ENCODE data around the gene RND3.

The RND3 gene

DNA sequence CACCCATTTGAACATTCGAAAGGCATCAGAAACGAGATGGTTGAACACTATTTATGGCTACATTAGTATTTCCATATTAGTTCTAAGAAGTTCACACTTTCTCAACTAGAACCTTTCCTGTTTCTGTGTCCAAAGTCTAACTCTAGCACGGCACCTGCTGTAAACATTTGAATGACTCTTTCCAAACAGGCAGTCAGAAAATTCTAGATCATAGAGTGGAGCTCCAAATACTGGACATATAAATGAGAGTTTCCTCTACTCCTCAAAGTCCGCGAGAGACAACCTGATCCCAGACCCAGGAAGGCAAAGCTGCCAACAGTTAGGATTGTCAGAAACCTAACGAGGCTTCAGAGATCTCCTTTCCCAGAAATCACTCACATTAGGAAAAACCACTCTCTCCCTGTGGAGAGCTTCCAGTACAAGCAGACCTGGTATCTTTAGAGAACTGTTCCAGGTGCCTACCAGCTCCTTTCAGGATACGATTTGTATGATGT is 10.6 kb downstream of the RND3 start:
- no peak for DNase-seq

DNA sequence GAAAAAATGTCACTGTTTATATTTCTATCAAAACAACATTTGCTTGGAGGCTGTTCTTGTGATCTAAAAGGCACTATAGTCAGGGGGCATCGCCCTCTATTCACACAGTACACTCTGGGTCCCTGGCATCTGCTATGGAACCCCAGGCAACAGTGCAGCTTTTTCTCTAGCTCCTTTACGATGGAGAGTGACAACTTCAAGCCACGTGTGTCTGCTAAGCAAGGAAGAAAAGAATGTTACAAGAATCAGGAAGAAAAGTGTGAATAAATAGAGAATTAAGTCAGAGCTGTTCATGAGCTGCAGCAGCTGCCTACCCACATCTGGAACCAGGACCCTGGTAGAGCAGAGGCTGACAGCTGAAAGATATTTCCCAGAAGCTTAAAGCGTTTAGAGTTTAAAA is 11.2 kb downstream of the RND3 start:
- no peak for DNase-seq

DNA sequence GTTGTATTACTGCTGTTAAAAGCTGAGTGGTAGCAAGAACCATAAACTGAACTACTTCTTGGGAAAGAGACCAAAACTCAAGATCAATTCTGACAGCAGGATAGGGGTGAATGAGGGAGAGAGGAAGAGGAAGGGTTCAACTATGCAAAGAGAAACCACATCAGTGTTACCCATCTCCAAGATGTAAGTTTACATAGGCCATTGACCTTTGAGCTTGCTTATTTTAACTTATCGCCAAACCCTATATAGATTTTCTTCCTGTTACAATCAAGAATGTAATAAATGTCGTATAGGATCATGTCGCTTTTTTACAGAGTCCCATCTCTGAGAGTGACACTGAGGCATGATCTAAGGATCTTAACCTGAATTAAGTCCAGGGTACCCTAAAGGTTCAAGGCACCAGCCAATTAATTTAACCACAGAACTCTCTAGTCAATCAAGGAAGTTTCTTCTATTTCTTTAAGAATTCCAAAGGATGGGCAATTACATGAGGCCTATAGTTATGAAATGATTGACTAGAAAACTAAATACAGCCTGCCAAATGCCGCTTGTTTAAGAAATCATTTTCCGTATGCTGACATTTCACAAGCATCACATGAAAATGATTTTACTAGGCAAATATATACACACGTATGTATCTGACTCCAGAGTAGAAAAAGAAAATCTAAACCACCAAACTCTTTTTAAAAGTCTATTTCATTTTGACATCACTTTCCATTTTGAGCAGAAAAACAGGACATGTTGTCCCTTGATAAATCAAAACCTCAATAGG is 11.8 kb downstream of the RND3 start:
- no peak for DNase-seq

DNA sequence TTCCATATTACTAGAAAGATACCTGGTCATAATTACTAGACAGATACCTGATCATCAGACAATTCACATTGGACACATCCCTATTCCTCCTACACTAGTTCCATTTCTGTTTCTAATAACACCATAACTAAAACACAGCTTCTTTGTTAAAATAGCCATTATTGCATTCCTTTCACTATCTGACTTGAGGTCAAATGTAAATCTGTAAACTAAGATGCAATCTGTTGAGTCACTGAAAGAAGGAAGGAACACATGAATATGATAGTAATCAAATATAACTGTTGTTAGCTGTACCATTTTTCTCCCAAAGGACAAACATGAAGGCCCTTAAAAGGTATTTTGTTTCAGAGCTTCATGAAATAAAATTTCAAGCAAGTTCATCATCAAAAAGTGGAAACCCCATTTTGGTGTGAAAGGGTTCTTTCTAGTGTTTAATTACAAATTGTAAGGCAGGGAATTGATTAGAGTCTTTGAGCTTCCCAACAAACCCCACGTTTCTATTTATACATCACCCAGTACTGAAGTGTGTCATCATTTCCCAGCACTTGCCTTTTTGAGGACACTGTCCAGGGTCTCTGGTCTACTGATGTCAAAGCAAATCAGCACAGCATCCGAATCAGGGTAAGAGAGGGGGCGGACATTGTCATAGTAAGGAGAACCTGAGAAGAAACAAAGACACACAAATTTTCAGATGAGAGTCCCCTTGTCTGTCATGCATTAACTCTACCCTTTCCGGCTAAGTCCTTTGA is 13.0 kb downstream of the RND3 start:
- DNase-seq: no peak

DNA sequence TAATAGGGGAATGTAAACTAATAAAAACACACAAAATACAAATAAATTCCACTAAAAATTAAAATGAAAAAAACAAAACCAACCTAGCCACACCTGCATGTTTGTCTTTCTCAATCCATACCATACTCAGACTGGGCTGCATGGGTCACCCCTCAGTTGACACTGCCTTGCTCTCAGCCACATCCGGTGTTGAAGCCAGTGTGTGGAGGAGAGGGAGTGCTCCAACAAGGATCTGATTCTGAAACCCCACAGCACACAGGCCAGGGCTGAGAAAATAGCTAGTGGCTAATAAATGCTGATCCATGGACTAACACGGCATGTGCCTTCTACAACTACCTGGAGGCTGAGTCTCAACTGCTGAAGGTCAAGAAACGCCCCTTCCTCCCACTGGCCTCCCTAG is 13.7 kb downstream of the RND3 start:
- no peak for DNase-seq

DNA sequence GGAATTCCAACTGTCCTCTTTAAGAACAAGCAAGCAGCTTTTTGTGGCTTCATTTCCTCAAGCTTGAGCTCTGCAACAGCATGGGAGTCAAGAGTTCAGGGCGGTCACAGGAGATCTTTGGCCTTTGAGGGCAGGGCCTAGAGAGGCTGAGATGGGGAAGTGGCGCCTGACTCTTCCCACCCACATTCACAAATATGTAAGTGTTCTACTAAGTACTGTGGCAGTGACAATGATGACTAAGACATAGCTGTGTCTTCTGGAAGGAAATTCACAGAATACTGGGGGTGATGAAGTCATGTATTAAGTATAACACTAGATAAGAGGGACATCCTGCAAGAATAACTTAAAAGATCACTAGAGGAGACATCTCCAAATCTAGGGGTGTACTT is 15.0 kb downstream of the RND3 start:
- no peak for DNase-seq

DNA sequence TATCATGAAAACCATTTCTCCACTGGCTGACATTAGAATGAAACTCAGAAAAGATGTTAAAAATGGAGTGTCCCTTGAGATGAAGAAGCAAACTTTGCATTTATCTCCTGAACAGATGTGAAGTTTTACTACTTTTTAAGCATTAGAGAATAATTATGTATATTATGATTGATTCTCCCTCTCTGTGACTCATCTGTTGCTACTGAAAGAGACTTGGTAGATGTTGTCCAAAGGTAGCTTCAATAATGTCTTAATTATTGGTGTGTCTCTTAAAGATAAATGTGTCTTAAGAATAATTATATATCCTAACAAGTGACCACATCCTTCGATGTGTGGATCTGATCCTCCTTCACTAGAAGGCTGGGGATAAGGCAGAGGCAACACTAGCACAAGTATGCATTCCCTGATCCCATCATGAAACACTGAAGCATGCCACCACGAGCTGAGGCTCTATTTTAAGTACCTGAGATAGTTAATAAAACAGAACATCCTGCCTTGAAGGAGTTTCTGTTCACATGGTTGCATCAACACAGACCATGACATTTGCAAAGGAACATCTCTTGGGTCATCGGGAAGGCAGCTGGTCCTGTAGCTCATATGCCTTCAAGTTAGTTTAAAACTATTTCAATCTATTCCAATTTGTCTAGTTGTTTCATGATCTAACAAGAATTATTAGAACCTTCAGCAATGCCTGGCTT is 15.5 kb downstream of the RND3 start:
- no peak for DNase-seq

DNA sequence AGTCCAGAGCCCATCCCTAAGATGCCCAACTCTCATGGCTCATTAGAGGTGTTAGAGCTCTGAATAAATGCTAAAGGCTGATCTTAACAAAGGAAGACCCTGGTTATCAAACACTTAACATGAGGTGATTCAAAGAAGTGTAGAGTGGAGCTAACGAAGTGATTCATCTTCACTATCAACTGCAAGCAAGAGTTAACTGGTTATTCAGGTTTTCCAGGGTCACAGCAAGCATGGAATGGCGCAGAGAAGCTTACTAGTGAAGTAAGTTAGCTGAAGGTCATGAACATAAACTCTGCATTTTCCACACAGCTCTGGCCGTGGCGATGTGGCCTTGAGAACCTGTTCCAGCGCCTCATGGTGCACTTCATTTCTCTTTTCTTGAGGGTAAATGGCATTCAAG is 17.0 kb downstream of the RND3 start:
- DNase-seq: no peak

DNA sequence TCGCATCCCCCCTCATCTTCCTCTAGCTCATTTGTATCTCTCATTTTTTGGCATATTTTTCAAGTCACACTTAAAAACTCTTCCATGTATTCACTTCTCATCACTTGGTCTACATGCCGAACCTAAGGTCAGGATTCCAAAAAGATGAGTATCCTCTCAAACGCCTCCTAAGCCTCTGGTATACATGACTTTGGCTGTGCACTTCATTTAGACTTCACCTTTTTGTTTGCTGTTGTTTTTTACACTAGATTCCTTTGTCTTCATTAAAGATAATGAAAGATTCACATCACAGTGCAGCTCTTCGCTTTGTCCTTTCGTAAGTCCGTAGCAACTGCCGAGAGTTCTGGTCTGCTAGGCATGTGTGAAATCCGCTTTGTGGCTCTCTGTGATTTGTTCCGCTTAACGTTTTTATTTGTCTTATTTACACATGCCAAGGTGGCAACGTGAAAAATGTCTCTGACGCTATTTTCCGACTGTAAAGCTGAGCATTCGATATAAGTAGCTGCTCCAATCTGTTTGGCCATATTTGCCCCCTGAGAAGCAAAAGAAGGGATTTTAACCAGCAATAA is 17.7 kb downstream of the RND3 start:
- no peak for DNase-seq

DNA sequence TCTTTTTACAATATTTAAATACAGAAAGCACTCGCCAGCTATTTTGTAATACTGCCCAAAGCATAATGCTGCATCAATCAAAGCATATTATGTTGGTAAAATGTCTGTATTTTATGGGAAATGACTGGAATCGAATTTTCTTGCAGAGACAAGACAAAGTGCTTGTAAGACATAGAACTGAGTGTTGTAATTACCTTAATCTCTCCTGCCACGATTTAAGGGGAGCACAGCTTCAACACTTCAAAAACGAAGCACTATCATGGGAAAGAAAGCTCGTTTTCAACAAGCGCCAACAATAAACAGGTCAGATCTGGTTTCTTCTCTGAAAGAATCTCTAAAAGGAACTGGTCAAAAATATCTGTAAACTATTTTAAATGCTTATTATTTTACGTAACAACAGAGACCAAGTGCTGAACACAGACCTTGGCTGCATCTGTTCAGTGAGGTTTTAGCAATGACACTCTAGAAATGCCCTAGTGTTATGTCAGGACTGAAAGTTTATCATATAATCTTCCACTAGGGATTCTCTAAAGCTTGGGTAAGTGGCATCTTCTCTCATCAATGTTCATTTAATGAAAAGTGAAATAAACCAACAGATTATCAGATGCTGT is 19.0 kb downstream of the RND3 start:
- no peak for DNase-seq

DNA sequence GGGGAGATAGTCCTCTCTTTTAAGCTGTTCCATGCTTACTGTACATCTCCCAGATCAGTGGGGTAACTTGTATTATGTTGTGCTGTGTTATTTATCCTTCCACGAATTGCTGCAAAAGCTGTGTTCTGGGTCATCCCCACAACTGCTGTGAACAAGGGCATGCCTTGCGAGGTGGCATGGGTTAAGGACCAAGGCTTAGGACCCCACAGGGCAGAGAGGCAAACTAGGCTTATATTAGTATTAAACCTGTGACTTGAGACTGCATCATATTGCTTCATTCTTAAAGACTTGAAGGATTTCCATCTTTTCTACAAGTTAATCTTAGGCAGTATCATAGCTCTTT is 19.9 kb downstream of the RND3 start:
- no peak for DNase-seq

DNA sequence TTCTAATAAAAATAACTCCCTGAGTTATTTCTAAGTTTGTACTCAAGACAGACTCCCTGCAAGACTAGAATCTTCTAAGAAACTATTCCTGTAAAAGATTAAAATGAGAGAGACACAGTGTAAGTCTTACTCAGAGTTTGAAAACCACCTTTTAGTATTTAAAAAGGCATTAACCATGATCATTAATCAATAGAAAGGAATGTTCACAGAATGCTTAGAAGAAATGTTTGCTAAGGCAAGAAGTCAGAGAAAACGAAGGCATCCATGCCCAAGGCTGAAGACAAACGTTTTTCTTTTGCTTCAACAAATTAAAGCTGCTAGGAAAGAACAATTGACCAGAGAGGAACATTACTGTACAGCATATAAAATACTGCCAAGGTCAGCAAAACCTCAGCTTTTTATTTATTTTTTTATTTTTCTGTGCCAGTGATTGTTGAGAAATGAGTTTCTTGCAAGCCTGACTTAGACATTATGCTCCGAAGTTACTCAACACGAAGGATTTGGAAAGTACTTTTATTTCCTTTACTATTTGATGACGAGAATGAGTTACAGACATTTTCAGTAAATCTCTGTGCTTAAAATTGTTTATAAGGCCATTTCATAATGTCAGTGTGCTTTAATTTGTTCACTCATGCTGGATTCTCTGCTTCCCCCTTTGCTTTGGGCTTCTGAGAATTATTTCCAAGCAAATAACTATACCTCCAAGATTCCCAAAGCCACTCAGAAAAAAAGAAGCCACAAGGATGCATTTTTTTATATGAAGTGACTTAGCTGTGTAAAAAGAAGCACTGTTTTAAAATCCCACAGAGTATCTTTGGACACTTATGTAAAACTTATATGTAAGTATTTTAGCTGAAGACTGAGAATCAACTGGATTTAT is 20.5 kb downstream of the RND3 start:
- DNase-seq: no peak

DNA sequence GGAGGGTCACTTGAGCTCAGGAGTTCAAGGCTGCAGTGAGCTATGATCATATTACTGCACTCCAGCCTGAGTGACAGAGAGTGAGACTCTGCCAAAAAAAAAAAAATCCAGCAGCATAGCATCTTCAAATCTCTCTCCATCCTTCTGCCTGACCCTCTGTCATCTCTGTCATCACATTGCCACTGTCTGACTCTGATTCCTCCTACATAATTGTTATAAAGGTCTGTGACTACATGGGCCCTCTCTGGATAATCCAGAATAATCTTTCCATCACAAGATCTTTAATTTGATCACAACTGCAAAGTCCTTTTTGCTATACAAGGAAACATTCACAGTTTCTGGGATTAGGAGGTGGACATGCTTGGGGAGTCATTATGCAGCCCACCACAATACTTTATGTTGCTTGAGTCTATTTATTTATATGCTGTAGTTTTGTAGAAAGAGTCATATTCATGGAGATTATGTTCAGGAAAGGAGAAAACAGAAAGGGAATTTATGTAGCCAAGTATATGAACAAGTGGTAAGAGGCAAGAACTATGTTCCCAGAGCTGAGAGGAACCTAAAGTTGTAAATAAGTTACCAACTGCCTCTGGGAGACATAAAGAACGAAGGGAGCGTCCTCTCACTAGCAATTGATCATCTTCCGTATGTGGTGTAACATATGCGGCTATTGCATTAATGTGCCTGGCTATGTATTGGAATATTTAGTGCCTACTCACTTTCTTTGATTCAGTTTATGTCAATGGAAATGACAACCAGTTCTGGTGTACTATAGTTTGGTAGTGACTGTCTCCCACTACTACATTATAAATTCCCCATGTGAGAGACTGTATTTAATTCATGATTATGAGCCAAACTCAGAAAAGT is 21.5 kb downstream of the RND3 start:
- no peak for DNase-seq

DNA sequence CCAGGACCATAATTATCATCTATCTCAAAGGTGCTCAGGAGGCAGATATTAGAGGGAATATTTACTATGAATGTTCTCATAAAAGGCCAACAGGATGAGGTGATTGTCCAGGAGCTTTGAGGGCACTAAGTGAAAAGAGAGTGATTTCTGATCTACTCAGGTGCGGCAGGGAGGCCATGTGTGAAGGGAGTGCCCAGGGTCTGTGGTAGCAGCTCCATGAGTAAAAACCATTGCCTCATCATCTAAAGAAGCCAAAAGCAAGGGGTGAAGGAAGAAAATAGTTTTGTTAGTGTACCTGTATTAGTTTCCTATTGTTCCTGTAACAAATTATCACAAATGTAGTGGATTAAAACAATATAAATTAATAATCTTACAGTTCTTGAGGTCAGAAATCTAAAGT is 22.5 kb downstream of the RND3 start:
- DNase-seq: no peak

DNA sequence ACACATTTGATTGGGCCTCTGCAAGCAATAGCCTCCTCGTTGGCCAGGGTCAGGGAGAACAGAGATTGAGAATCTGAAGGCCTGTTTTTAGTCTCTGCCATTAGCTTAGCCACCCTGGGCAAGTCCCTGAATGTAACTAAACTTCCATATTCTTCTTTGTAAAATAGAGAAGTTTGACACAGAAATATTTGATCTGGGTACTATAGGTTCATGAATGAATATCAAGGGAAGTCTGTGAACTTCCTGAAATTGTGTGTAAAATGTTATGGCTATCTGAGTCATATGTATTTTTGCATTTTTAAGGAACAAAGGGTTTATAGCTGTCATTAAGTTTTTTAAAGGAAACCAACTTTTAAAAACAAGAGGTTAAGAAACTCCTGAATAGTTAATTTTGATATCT is 23.2 kb downstream of the RND3 start:
- DNase-seq: no peak

DNA sequence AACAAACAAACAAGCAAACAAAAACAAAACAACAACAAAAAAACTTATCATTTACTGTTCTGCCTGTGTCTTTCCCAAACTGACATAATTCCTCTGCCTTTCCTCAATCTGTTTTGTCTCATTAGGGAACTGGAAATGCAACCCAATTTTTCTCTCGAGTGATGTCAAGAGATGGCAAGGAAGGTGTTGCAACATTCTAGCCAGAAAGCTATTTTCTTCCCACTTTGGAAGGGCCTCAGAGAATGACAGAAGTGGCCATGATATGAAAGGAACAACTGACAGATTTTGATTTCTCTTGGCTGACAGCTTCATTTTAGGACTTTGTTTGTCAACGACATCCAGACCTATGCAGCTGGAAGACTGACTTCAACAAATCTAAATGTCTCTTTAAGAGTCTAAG is 24.7 kb downstream of the RND3 start:
- no peak for DNase-seq

DNA sequence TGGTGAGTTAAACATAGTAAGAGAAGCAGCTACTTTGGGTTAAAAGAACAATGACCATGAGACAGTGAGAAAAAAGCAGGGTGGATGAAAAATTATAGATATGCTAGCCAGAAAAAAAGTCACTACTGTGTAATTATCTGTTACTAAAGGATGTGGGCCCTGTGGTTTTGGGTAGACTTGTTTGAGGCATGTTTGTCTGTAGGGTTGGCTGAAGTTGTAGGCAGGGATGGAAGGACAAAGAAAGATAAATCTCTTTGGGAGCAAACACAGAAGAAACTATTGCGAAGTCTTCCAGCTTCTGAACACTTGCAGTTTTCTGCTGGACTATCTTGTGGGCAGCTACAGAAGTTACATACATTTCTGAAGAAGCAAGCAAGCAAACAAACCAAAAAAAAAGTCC is 28.2 kb downstream of the RND3 start:
- DNase-seq: no peak

DNA sequence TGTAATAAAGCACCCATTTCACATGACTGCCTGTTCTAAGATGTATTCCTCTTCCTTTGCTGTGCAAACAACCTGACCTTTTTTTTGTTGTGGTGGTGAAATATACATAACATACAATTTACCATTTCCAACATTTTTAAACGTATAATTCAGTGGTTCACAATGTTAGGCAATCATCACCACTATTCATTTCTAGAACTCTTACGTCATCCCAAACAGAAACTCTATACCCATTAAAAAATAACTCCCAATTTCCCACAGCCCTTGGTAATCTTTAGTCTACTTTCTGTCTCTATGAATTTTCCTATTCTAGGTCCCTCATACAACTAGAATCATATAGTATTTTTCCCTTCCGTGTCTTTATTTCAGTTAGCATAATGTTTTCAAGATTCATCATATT is 36.7 kb downstream of the RND3 start:
- no peak for DNase-seq

DNA sequence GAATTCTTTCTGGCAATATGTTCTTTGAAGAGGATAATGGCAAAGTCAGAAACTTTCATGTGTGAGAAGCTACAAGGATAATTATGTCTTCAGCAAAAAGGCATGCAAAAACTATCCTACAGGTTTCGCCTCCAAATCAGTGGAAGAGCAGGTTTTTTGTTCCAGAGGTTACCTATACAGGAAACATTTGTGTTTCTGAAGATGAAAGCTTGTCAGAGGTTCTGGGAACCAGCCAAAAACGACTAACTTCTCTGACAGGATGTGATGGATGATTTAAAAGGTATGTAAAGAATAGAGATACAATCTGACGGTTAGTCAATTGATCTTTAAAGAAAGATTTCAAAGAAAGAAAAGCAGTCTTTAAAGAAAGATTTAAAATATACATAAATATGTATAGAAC is 37.6 kb downstream of the RND3 start:
- DNase-seq: no peak

DNA sequence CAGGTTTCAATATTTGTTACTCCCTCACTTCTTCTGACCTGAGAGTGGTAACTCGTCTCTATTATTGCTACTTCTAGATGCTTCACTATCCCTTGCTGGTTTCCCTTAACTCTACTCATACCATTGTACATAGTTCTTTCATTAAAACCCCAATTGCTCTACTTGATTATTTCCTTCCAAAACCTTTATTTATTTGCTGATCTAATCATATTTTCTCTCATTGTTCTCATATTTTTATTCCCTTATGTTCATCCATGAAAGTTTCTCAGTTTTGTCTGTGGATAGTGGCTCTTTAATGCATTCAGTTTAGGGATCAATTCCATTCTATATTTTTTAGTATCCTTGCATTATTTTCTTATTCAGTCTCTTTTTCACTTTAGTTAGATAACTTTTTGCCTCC is 42.1 kb downstream of the RND3 start:
- DNase-seq: no peak

All from hypothalamus (tissue), 51 donors.